Suppressor macrophage treated with lipopolysaccharide for 1 hour (primary cell): ENCODE results near the gene TUBA8.
"Not testable (repeated sequence)": the region's sequence is repeated elsewhere in the genome, so short reads cannot be mapped to it uniquely, and the experiment has no call there.

Experiments used
- DNase-seq, 3 donors: peaks; one replicate each; pipeline ENCODE4 v3.0.0-alpha.2; 2020 to 2022

The TUBA8 gene

DNA sequence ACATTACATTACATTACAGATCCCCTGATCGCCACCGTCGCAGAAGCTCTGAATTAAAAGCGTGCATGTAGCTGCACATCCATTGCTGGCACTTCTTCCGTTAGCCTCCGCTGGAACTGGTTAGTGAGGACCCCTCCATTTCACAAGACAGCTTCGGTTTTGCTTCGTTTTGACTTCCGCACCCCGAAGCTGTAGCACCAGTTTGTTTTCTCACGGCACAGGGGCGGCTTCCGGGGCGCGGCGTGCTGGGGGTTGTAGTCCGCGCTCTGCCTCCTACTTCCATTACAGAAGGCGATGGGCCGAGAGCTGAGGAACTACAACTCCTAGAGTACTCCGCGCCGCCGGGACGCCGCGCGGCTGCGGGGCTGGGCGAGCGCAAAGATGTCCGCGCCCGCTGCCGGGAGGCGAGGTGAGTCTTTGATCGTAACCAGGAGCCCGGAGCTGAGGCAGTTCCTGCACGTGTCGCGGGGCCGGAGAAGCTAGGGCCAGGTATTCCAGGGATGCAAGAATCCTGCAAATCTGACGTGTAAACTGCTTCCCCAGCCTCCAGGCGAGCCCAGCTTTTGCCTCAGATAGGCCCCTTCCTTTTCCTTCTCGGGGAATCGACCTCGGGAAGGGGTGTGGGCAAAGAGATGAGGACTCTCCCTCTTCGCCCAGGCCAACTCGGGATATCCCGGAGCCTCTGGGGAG lies 32.8 kb upstream of the TUBA8 start, which contains the start of gene PEX26:
PEX26 (plus strand) TSS at position 352 of the 690 bp plus-strand sequence. CDS start 387 bp downstream, outside the sequence.
- DNase-seq = peak; percentile 97 to 98 (median 97)

DNA sequence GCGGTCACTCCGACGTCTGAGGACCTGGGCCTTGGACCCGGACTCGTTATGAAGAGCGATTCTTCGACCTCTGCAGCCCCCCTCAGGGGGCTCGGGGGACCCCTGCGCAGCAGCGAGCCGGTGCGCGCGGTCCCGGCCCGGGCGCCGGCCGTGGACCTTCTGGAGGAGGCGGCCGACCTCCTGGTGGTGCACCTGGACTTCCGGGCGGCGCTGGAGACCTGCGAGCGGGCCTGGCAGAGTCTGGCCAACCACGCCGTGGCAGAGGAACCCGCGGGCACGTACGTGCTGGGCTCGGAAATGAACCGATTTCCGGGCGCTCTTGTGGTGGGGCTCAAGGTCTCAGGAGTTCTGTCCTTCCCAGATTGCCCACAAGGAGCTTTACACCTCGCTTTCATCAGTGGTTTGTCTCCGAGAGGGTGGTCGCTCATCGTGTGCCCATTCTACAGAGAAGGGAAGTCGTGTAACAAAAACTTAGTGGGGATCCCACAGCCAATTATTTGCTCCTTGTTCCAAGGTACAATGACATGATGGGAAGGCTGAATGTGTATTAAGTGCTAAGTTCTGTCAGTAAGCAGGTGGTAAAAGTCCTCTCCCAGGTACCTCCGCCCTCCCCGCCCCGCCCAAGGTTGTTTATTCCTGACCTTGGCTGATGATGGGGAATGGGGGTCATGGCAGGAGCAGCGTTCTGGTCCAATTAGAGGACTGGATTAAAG lies 32.1 kb upstream of the TUBA8 start:
- peak in 2 of 3 donors; percentile 32 to 57 for DNase-seq

DNA sequence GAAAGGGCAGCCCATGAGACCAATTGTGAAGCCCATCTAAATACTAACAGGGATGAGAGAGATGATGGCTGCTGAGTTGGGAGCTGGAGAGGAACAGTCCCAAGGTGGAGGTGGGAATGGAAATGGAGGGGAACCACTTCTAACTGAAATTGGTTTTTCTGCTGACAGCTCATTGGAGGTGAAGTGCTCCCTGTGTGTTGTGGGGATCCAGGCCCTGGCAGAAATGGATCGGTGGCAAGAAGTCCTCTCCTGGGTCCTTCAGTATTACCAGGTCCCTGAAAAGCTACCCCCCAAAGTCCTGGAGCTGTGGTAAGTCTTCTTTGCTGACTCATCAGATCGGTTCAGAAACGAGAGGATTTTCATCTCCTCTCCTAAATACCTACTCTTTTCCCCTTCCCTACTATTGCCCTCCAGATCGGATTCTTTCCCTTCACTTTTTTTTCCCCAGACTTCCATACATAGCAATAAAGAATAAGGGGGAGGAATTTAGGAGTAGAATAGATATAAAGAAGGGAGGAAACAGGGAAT lies 30.8 kb upstream of the TUBA8 start:
- DNase-seq = no peak

DNA sequence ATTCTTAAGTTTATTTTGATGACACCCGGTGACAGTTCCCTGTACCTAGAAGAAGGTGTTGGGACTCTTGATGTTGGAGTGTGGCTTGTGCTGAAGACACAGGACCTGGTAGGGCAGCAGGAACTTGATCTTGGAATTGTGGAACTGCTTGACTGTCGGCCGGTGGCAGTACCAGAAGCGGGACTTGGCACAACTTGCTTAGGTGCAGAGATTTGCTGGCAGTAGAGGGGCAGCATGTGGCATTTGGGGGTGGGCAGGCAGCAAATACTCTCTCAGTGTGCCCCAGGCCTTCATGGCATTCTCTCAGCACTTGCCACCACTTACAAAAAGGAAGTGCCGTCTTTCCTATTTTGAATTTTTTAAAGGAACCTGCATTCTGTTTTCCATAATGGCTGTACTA lies 29.2 kb upstream of the TUBA8 start:
- DNase-seq = no peak

DNA sequence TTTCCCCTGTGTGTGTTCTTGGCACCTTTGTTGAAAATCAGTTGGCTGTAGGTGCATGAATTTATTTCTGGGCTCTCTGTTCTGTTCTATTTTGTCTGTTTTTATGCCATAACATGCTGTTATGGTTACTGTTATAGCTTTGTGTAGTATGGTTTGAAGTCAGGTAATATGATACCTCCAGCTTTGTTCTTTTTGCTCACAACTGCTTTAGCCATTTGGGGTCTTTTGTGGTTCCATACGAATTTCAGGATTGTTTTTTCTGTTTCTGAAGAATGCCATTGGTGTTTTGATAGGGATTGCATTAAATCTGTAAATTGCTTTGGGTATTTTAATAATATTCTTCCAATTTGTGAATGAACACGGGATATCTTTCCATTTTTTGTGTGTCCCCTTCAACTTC lies 28.1 kb upstream of the TUBA8 start:
- no peak for DNase-seq

DNA sequence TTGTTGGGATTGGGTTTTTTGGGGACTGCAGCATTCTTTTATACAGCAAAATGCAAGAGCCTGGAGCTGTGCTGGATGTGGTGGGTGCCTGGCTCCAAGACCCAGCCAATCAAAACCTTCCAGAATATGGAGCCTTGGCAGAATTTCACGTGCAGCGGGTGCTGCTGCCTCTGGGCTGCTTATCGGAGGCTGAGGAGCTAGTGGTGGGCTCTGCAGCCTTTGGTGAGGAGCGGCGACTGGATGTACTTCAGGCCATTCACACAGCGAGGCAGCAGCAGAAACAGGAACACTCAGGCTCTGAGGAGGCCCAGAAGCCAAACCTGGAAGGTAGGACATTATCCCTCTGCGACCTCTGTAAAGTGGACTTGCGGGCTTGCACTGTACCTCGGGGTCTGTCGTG lies 27.2 kb upstream of the TUBA8 start:
- DNase-seq = no peak

DNA sequence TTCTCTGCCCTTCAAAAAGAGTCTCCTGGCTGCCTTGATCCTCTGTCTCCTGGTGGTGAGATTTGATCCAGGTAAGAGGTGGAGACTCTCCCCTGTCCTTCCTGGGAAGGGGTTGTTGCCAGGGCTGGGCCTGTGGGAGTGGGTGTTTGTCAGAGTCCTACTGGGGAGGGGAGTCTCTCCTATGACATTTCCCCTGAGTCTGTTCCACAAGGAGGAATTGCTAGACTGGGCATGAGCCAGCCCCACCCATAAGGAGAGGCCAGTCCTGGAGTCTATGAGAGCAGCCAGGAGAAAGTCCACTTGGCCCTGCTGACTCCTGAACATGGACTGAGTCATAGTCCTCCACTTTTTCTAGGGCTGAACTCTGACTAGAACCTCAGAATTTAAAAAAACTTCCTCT lies 25.4 kb upstream of the TUBA8 start:
- DNase-seq = peak in 1 of 3 donors; percentile 10

DNA sequence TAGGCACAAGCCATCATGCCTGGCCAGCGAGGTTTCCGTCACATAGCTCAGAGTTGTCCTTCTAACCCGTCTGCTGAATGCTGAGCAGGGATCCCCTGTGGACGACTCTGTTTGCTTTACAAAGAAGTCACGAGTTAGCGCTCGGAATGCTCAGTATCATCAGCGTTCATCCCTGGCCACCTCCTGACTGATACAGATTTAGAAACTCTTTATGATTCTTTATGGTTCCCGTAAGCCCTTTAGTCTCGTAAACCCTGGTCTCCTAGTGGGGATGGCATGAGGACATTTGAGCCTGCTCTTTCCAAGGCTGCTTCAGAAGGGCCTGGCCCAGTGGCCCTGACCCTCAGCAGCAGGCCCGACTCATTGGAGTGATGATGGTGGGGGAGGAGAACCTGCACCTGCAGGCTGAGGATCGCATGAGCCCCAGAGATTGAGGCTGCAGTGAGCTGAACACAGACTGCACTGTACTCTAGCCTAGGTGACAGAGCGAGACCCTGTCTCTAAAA lies 23.2 kb upstream of the TUBA8 start:
- DNase-seq = no peak

DNA sequence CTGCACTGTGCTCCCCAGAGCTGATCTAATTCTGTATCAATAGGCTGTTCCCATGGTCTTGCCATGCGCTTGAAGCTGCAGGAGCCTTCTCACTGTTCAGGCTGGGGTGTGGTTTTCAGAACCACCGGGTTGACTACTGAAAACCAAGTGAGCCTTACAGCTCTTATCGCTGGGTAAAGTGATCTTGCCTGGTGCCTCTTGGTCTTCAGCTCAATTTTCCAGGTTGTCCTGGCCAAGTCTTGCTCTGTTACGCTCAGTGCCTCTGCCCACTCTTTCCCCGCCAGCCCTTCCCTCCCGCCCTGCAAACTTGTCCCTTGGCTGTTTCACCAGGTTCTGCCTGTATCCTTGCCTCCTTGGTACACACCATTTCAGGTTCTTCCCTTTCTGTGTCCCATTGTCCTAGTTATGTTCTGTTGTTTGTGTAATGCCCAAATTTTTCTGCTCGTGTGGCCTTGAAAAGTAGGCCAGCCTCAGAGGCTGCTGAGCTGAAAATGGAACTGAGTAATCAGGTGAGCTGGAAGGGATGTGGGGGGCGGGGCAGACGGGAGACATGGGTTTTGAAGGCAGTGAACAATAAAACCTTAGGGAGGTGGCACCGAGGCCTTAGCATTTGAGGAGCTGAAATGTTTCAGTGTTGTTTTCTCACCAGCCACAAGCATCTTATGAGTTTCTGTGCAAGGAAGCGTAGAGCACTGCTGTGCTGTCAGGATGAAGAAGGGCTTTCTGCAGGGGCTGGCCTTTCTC lies 21.6 kb upstream of the TUBA8 start:
- DNase-seq = no peak

DNA sequence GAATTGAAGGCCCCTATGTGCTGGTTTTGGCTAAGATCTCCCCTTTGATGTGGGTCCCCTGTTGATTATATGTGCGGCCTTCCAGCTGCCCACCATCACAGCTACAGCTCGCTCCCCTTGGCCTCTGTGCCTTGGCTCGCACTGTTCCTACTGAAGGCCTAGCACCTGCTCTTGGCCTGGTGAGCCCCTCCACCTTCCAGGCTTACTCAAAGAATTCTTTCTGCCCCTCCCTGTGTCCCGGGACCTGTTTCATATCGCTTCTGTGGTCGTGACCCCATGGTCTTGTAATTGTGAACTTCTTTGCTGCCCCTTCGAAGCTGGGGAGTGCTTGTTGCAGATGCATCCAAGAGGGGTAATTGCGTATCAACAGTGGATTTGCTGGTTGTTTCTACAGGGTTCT lies 20.3 kb upstream of the TUBA8 start:
- DNase-seq = no peak

DNA sequence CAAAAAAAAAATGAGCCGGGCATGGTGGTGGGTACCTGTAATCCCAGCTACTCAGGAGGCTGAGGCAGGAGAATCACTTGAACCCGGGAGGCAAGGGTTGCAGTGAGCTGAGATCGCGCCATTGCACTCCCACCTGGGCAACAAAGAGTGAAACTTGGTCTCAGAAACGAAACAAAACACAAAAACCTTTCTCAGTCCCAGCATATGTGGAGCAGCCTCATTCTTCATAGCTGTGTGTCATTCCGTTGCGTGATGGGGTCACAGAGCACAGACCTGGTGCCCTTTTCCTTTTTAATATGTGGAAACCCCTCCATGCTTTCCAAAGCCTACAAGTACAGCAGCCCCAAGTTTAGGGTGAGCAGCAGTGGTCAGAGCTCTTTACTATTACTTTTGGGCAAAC lies 19.1 kb upstream of the TUBA8 start:
- no peak for DNase-seq

DNA sequence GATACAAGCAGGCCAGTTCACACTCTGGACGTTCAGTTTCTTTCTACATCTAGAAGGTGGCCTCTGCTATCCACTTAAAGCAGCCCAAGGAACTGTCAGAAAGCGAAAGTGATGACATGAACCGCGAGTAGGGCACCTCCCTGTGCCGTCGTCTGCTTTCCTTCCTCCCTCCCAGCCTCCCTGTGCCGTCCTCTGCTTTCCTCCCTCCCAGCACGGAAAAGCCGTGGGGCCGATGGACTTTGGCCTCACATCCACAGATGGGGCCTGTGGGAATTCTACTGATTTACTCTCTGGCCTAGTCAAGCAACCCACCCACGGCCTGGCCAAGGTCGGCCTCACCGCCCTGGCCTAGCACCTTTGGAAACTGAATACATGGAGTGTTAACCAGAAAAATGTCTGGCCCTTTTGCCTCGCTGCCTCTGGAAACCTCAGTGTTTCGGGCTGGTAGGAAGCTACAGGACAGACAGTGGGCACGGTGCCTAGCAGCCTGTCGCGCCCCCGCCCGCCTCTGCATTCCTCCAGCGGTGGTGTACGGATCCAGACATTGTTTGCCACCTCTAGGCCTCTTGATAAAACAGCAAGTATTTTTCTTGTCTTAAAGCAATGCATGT lies 18.6 kb upstream of the TUBA8 start:
- DNase-seq = no peak

DNA sequence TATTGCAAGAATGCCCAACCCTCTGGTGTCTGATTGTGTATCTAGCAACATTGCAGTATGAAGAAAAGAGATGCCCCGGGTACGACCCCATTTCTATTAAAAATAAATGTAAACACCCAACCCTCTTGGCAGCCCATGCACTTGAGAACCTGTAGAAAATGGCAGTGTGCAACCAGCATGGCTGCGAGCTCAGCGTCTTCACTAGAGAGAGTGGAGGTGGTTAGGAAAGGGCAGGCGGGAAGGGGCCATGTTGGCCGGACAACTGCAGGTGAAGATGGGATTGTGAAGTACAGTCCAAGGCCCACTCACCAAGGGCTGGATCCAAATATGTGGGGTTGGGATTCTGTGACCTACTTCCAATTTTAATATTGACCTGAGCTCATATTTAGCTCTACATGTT lies 16.9 kb upstream of the TUBA8 start:
- no peak for DNase-seq

DNA sequence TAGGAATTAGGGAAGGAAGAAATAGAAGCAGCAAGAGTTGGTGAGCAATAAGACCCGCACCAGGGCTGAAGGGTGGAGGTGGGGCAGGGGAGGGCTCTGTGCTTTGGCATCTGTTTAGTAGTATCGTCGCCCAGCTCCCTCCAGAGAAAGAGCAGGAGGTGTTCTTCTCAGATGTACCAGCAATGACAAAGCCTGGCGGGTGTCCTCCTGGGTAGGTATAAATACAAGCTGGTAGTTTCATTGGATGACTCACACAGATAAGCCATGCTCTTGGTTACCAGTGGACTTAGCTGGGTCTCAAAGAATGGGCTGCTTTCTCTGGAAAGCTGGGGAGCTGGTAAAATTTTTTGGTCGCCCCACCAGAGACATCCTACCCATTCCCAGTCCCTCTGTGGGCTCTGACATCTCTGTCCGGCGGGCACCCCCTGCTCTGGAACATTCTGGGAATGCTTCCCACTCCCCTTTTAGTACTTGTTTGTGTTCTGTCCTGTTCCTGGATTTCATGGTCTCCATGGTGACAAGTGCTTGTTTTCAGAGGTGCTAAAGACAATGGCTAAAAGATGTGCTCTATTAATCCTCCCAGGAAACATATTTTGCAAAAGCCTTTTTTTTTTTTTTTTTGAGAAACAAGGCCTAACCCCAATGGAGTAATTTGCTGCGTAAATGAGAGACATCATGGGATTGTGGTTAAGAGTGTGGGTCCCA lies 15.4 kb upstream of the TUBA8 start:
- DNase-seq = no peak

DNA sequence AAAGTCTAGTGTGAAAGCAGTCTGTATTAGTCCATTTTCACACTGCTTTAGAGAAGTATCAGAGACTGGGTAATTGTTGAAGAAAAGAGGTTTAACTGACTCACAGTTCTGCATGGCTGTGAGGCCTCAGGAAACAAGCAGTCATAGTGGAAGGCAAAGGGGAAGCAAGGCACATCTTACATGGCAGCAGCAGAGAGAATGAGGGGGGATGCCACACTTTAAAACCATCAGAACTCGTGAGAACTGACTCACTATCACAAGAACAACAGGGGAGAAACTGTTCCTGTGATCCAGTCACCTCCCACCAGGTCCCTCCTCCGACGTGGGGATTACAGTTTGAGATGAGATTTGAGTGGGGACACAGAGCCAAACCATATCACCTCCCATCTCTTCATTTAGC lies 13.8 kb upstream of the TUBA8 start:
- DNase-seq = peak; percentile 40 to 52 (median 45)

DNA sequence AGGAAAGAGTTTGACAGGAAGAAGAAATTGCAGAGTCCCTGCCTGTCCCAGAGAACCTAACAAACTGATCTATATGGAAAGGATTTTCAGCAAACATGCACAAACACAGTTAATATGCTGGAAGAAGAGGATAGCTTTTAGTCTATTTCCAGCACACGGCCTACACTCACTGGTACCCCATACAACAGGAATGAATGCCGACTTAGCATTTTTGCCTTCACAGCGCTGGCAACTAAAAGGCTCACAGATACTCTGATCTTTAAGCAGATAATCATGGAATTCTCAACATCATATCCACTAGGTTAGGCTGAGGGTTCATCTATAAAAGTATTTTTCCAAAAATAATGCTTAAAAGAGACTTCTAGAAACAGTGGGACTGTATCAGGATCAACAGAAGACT lies 9.8 kb upstream of the TUBA8 start:
- DNase-seq = no peak

DNA sequence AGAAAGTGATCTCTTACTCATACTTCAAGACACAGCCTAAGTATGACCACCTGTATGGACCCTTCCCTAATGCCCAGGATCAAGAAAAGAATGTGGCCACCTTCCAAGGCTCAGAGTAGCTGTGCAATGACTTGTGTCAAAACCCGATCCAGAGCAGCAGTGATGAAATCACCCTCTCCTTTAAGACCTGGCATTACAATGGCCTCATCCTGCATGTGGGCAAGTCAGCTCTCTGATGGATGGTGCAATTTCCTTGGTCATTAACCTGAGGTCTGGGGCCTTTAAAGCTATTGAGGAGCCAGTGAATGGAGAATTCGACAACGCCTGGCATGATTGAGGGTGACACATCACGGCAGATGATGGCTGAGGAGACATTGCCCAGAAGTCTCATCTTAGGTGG lies 9.1 kb upstream of the TUBA8 start:
- DNase-seq = no peak

DNA sequence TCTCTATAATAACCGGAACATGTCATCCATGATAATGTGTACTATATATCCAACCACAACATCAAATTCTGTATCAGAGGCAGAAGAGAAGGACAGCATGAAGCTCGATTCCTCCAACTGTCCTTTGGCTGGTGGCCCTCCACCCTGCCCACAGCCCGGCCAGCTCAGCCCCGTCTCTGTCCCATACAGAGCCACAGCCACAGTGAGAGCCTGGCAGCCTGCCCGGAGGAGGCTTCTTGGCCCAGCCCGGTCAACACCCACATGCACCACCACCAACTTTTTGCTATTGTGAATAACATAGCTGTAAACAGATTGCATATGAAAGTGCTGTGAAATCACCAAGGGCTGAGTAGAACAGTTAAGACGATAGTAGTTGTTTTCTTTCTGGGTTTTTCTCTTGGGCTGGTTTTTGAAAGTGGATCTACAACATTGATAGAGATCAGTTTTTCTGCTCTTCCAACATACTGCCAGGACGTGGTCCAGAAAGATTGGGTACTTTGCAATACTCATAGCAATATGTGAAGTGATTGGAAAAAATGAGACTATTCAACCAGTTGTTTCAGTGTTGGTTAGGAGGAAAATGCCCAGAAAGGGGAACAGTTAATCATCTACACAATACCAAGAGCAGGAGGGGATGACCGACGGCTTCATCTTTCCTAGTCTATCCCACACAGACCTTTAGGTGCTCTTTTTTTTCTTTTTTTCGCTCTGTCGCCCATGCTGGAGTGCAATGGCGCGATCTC lies 6.9 kb upstream of the TUBA8 start:
- DNase-seq = peak; percentile 54 to 74 (median 64)

DNA sequence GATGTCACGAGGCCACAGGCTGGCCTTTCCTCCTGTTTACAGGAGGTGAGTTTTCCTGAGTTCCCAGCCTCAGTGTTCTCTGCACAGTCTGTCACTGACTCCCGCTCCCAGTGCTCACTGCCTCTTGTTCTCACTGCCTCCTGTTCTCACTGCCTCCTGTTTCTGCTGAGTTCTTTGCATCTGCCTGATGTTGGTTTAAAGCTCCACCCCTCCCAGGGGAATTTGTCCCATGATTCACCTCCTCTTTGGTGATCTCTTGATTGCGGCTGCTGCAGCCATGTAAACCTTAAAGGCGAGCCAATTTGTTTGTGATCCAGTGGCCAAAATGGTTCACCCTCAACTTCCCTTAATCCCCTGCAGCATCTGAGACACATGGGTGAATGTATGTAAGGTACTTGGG lies 6.0 kb upstream of the TUBA8 start:
- DNase-seq = no peak

DNA sequence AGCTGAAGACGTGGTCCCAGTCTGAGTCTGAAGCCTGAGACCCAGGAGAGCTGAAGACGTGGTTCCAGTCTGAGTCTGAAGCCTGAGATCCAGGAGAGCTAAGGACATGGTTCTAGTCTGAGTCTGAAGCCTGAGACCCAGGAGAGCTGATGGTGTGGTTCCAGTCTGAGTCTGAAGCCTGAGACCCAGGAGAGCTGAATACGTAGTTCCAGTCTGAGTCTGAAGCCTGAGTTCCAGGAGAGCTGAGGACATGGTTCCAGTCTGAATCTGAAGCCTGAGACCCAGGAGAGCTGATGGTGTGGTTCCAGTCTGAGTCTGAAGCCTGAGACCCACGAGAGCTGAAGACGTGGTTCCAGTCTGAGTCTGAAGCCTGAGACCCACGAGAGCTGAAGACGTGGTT lies 4.6 kb upstream of the TUBA8 start:
- not testable (repeated sequence) for DNase-seq

DNA sequence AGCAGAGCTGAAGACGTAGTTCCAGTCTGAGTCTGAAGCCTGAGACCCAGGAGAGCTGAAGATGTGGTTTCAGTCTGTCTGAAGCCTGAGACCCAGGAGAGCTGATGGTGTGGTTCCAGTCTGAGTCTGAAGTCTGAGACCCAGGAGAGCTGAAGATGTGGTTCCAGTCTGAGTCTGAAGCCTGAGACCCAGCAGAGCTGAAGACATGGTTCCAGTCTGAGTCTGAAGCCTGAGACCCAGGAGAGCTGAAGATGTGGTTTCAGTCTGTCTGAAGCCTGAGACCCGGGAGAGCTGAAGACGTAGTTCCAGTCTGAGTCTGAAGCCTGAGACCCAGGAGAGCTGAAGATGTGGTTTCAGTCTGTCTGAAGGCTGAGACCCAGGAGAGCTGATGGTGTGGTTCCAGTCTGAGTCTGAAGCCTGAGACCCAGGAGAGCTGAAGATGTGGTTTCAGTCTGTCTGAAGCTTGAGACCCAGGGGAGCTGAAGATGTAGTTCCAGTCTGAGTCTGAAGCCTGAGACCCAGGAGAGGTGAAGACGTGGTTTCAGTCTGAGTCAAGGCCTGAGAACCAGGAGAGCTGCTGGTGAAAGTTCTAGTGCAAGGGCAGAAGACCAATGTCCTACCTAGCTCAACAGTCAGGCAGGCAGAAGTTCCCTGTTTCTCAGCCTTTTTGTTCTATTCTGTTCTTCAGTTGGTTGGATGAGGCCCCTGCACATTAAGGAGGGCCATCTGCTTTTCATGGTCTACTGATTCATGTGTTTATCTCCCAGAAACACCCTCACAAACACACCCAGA lies 3.9 kb upstream of the TUBA8 start:
- DNase-seq = not testable (repeated sequence)
